ENCODE results near the gene CCDC167. TPM values are rescaled to one million over a fixed set of nuclear protein-coding genes. Genes with fewer than 3 reads are reported as not detected.

CCDC167 gene
- polyA plus RNA-seq, 1 donor from 2014 or later = 82.4 TPM

GRCh38 chr6:37493661-37493995 lies 6.1 kb downstream of the CCDC167 start:
- Mint-ChIP-seq H3K27ac (no peak overlapping the region), H3K4me3 (peak overlapping the region in 2 of 4 donors; percentile 27 to 29), H3K27me3 (no peaks in the 10 kb centered on the region), H3K4me1 (peaks cover 27 to 59% (median 44%) of the 10 kb centered on the region in 3 donors), H3K36me3 (peaks cover 6% of the 10 kb centered on the region), H3K9me3 (no peaks in the 10 kb centered on the region)

- H3K9me3 Mint-ChIP-seq = no peaks in the 10 kb centered on the region
- H3K27me3 Mint-ChIP-seq = no peaks in the 10 kb centered on the region
- H3K27ac Mint-ChIP-seq = peak overlapping the region in 1 of 3 donors; percentile 39
- H3K36me3 Mint-ChIP-seq = peaks cover 6% of the 10 kb centered on the region
- H3K4me1 Mint-ChIP-seq = peaks cover 31 to 60% (median 42%) of the 10 kb centered on the region in 3 donors
- H3K4me3 Mint-ChIP-seq = peak overlapping the region in 1 of 4 donors; percentile 29
Measured at GRCh38 chr6:37492991-37493660, 6.6 kb downstream of the CCDC167 start.

- peak overlapping the region; percentile 39 to 87 (median 48) for H3K27ac Mint-ChIP-seq
- H3K4me1 Mint-ChIP-seq = peaks cover 35 to 58% (median 39%) of the 10 kb centered on the region in 3 donors
- H3K4me3 Mint-ChIP-seq = peak overlapping the region in 1 of 4 donors; percentile 24
- H3K27me3 Mint-ChIP-seq = no peaks in the 10 kb centered on the region
- no peaks in the 10 kb centered on the region for H3K9me3 Mint-ChIP-seq
- H3K36me3 Mint-ChIP-seq = peaks cover 6% of the 10 kb centered on the region
Measured at GRCh38 chr6:37492236-37492972, 7.3 kb downstream of the CCDC167 start.

GRCh38 chr6:37491830-37492208 lies 7.9 kb downstream of the CCDC167 start:
- Mint-ChIP-seq H3K9me3 (no peaks in the 10 kb centered on the region), H3K27me3 (no peaks in the 10 kb centered on the region), H3K27ac (peak overlapping the region in 2 of 3 donors; percentile 48 to 87), H3K36me3 (peaks cover 5% of the 10 kb centered on the region), H3K4me3 (no peak overlapping the region), H3K4me1 (peaks cover 30 to 52% (median 36%) of the 10 kb centered on the region in 3 donors)

GRCh38 chr6:37491171-37491829 lies 8.4 kb downstream of the CCDC167 start:
- no peaks in the 10 kb centered on the region for H3K27me3 Mint-ChIP-seq
- peaks cover 29 to 47% (median 36%) of the 10 kb centered on the region in 3 donors for H3K4me1 Mint-ChIP-seq

GRCh38 chr6:37490536-37491170 lies 9.0 kb downstream of the CCDC167 start:
- H3K4me3 Mint-ChIP-seq = peak overlapping the region in 2 of 4 donors; percentile 35 to 81
- no peaks in the 10 kb centered on the region for H3K27me3 Mint-ChIP-seq
- H3K27ac Mint-ChIP-seq = peak overlapping the region; percentile 85 to 90 (median 87)
- peaks cover 29 to 45% (median 34%) of the 10 kb centered on the region in 3 donors for H3K4me1 Mint-ChIP-seq
- H3K36me3 Mint-ChIP-seq = no peaks in the 10 kb centered on the region
- H3K9me3 Mint-ChIP-seq = no peaks in the 10 kb centered on the region

More at GRCh38 chr6:37491171-37491829, 8.4 kb downstream of the CCDC167 start:
- H3K27ac Mint-ChIP-seq = peak overlapping the region in 2 of 3 donors; percentile 85 to 87
- no peaks in the 10 kb centered on the region for H3K9me3 Mint-ChIP-seq
- no peaks in the 10 kb centered on the region for H3K36me3 Mint-ChIP-seq
- peak overlapping the region in 1 of 4 donors; percentile 23 for H3K4me3 Mint-ChIP-seq

- Mint-ChIP-seq H3K4me3 (peak overlapping the region in 2 of 4 donors; percentile 48 to 83), H3K27me3 (no peaks in the 10 kb centered on the region), H3K27ac (peak overlapping the region; percentile 85 to 90 (median 87))
Measured at GRCh38 chr6:37489697-37490336, 9.9 kb downstream of the CCDC167 start.

GRCh38 chr6:37488476-37488875 lies 11.2 kb downstream of the CCDC167 start:
- H3K9me3 Mint-ChIP-seq = no peaks in the 10 kb centered on the region
- H3K4me1 Mint-ChIP-seq = peaks cover 28 to 38% (median 29%) of the 10 kb centered on the region in 3 donors
- no peaks in the 10 kb centered on the region for H3K27me3 Mint-ChIP-seq
- peak overlapping the region in 2 of 3 donors; percentile 89 to 91 for H3K27ac Mint-ChIP-seq
- no peak overlapping the region for H3K4me3 Mint-ChIP-seq
- H3K36me3 Mint-ChIP-seq = no peaks in the 10 kb centered on the region

More at GRCh38 chr6:37489697-37490336, 9.9 kb downstream of the CCDC167 start:
- Mint-ChIP-seq H3K9me3 (no peaks in the 10 kb centered on the region), H3K4me1 (peaks cover 29 to 43% (median 30%) of the 10 kb centered on the region in 3 donors), H3K36me3 (no peaks in the 10 kb centered on the region)

GRCh38 chr6:37487591-37488380 lies 11.9 kb downstream of the CCDC167 start:
- peaks cover 28 to 36% (median 29%) of the 10 kb centered on the region in 3 donors for H3K4me1 Mint-ChIP-seq
- H3K9me3 Mint-ChIP-seq = no peaks in the 10 kb centered on the region
- H3K4me3 Mint-ChIP-seq = no peak overlapping the region
- no peaks in the 10 kb centered on the region for H3K27me3 Mint-ChIP-seq
- no peaks in the 10 kb centered on the region for H3K36me3 Mint-ChIP-seq
- peak overlapping the region; percentile 70 to 91 (median 89) for H3K27ac Mint-ChIP-seq

GRCh38 chr6:37486121-37486839 lies 13.4 kb downstream of the CCDC167 start:
- H3K4me1 Mint-ChIP-seq = peaks cover 22 to 27% (median 25%) of the 10 kb centered on the region in 3 donors
- no peaks in the 10 kb centered on the region for H3K36me3 Mint-ChIP-seq
- no peaks in the 10 kb centered on the region for H3K9me3 Mint-ChIP-seq
- H3K27me3 Mint-ChIP-seq = no peaks in the 10 kb centered on the region
- H3K4me3 Mint-ChIP-seq = no peak overlapping the region
- peak overlapping the region in 2 of 3 donors; percentile 42 to 71 for H3K27ac Mint-ChIP-seq

GRCh38 chr6:37485291-37485702 lies 14.4 kb downstream of the CCDC167 start:
- H3K36me3 Mint-ChIP-seq = no peaks in the 10 kb centered on the region
- H3K9me3 Mint-ChIP-seq = no peaks in the 10 kb centered on the region
- H3K27ac Mint-ChIP-seq = peak overlapping the region in 2 of 3 donors; percentile 42 to 50
- H3K4me3 Mint-ChIP-seq = no peak overlapping the region
- no peaks in the 10 kb centered on the region for H3K27me3 Mint-ChIP-seq
- H3K4me1 Mint-ChIP-seq = peaks cover 17 to 20% (median 18%) of the 10 kb centered on the region in 3 donors

GRCh38 chr6:37484786-37485170 lies 14.9 kb downstream of the CCDC167 start:
- Mint-ChIP-seq H3K9me3 (no peaks in the 10 kb centered on the region), H3K4me3 (no peak overlapping the region), H3K27ac (peak overlapping the region in 2 of 3 donors; percentile 50 to 59), H3K27me3 (no peaks in the 10 kb centered on the region), H3K4me1 (peaks cover 12 to 15% (median 13%) of the 10 kb centered on the region in 3 donors), H3K36me3 (no peaks in the 10 kb centered on the region)

All from IgD-negative memory B cell (primary cell).